GM21367 (cell line): ENCODE data around the gene RPN2.

Experiments
- ATAC-seq: cut with Tn5 transposase; IDR thresholded peaks from one replicate; pipeline ENCODE4 v1.9.1; 2021; ENCODE audit not compliant: unreplicated experiment

RPN2 gene

DNA sequence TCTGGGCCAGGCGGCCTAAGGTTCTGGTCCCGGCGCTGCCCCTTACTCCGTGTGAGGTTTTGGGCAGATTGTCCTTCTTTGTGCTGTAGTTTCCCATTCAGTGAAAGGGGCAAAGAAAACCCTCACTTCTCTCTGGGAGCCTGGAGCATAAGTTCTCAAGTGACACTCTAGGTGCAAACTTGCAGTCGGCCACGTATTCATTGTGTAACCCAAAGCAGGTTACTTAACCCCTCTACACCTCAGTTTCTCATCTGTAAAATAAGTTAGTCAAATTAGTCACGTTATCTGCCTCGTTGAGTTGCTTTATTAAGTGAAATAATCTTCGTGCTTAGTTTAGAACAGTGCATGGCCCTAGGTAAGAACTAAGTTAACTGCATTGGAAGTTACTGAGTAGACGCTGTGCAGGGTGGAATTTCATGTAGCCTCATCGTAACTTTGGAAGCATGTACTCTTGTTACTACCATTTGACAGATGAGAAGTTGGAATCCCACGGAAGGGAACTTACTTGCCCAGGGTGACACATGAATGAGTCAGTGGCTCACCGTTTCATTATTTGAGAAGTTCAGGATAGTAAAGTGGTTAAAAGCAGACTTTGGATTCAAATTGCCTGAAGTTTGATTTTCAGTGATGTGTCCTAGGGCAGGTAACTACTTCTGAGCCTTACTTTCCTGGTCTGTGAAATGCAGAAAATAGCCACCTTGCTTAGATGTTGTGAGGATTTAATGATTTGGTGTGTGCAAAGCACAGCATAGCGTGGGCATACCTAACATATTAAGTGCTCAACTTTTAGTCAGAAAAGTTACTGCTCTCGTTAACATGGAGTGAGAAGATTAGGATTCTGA, 774 bp downstream of the RPN2 start:
- no peak for ATAC-seq

DNA sequence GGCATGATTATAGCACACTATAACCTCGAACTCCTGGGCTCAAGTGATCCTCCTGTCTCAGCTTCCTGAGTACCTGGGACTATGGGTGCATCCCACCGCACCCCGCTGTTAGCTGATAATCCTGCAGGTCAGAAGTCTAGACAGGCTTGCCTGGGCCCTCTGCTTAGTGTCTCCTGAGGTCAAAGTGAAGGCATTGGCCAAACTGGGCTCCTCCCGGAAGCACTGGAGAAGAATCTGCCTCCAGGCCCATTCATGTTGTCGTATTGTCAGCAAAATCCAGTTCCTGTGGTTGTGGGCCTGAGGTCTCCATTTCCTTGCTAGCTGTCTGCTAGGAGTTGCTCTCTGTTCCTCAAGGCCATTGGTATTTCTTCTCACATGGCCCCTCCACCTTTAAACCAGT, 6.6 kb downstream of the RPN2 start:
- ATAC-seq = no peak

DNA sequence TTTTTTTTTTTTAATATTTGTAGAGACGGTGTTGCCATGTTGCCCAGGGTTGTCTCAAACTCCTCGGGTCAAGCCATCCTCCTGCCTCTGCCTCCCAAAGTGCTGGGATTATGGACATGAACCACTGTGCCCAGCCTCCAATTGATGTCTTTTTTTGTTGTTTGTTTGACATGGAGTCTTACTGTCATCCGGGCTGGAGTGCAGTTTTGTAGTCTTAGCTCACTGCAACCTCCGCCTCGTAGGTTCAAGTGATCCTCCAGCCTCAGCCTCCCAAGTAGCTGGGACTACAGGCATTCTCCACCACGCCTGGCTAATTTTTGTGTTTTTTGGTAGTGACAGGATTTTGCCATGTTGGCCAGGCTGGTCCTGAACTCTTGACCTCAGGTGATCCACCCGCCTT, 9.7 kb downstream of the RPN2 start:
- no peak for ATAC-seq

- no peak for ATAC-seq
Measured at GRCh38 chr20:37189416-37190016, 10.4 kb downstream of the RPN2 start.

DNA sequence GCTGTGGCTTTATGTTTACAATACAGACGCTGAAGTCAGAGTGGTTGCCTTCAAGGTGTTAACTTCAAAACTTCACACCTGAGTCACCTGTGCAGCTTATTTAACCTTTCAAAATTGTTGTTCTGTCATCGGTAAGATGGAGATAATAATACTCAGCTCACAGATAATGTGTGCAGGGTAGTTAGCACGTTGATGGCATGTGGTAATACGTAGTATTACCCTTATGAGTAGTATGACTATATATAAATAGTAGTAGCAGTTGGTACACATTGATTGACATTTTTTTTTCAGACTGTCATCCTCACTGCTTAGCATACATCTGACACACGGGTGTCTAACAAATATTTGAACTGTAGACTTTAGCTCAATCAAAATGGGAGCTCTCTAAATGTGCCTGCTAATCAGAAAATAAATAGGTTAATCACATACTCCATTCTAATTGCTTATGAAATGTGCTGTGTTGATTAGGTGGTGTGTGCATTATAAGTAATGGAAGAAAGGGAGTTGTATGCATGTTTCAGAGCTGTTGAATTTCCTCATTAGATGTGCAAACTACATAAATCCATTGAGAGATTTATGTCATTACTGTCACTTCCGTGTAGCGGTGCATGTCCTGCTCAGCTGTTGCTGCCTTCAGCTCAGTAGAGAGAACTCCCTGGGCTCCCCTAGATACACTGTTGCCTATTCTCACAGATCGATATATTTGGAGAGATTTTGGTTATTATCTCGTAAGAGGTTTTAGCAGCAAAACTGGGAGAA, 11.4 kb downstream of the RPN2 start:
- no peak for ATAC-seq

DNA sequence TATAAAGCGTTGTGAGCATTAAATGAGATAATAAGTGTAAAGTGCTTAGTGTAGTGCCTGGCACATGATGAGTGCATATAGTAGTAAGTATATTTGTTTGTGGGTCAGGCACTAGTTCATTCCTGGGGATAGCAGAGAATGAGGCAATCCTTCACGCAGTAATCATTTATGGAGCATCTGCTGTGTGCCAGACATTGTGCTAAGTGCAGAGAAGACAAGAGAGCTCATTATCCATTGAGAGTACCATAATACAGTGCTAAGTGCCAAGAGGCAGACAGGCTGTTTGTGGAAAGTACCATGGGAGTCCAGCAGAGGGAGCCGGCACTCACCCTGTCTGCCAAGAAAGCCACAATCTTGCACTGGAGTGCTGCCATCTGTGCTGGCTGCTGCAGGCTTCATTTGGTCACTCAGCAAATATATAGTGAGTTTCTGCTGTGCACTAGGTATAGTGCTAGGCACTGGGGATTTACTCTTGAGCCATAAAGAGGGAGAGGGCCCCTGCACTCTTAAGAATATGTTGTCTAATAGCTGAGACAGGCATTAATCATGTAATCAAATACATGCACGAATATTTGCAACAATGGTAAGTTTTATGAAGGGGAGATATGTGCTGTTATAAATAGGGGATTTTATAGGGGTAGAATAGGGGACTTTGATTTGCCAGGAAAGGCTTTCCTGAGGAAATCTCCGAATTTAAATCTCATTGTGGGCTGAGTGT, 13.2 kb downstream of the RPN2 start:
- ATAC-seq = no peak

GRCh38 chr20:37193226-37193625, 14.1 kb downstream of the RPN2 start:
- no peak for ATAC-seq

- no peak for ATAC-seq
Measured at GRCh38 chr20:37193821-37194220, 14.7 kb downstream of the RPN2 start.

DNA sequence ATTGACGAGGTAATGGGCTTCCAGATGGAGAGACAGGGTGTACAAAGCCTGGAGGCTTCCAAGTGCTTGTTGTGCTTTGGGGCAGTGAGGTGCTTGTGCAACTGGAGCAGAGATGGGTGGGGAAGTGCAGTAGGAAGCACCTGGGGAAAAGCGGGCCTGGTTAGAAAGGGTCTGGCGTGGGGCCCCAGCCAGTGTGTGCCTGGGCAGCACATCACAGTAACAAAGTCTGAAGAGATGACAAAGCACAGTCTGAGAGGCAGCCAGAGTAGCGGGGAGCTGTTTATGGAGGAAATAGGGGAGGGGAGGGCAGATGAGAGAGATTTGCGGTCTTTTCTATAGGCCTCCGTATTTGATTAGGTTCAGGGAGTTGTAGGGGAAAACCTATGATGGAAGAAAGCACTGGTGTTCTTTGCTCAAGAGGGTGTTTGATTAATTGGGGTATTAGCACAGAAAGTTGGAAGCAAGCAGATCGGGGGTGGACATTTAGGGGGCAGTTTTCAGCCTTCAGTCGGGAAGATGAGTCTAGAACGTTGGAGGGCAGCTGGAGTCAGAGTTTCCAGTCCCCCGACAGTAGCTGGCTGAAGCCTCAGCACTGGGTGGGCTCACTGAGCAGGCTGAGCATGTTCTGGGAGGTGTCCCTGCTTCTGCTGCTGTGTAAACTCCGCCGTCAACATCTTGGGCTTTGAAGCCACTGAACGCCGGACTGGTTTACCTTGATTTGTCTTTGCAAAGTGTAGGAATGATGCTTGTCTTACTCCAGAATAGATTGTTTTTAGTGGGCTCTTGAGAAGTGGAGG, 15.7 kb downstream of the RPN2 start:
- ATAC-seq = no peak

DNA sequence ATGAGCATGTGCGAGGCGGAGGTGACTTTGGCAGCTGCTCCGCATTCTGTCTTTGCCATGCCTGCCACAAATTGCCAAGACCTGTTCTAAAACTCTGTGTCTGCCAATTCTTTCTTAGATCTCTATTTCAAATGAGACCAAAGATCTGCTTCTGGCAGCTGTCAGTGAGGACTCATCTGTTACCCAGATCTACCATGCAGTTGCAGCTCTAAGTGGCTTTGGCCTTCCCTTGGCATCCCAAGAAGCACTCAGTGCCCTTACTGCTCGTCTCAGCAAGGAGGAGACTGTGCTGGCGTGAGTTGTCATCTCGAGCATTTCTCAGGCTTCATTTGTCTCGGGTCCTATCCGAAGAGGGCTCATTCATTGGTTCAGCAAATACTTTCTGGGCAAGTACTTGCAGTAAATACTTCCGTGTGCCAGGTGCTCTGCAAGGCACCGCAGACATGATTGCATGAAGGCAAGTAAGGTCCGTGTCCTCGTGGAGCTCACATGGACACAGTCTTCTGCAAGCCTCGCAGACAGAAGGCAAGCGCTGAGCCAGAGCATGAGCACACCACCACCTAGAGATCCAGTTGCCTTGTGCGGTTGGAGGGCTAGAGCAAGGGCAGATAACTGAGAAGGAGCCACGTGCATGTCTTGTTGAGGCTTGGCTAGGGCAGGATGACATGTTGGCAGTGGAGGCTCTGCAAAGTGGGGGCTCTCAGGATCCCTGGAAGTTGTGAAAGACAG, 20.0 kb downstream of the RPN2 start:
- ATAC-seq = no peak

DNA sequence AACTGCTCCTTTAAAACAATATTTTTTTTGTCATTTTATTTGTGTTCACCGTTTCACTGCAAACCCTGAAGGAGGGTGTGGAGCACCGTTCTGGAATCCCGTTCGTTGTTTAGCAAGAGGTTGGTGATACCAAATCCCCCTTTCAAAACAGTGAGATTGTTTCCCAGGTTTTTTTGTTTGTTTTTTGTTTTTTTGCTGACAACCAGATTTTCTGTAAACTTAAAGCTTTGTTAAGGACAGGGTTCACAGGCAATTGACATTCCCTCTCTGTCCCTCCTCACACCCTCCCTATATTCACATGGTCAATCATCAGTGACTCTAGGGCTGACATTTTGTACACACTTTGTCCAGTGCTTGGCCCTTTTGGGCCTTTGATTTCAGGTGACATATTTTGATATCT, 21.2 kb downstream of the RPN2 start:
- ATAC-seq = no peak

- no peak for ATAC-seq
Measured at GRCh38 chr20:37200926-37201826, 22.0 kb downstream of the RPN2 start.

DNA sequence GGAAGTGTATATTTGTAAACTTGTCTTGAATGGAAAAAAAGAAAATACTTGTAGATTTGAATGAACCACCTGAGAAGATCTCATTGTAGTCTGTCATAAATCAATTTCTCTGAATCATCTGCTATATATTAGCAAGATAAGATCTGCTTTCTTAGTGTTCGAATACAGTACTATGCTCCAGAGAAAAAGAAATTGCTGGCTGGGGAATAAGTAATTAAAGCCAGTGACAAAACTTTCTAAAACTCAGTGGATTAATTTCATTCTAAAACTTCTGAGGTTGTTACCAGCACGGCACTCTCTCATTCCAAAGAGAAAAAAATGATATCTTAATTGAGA, 22.7 kb downstream of the RPN2 start:
- ATAC-seq = no peak

DNA sequence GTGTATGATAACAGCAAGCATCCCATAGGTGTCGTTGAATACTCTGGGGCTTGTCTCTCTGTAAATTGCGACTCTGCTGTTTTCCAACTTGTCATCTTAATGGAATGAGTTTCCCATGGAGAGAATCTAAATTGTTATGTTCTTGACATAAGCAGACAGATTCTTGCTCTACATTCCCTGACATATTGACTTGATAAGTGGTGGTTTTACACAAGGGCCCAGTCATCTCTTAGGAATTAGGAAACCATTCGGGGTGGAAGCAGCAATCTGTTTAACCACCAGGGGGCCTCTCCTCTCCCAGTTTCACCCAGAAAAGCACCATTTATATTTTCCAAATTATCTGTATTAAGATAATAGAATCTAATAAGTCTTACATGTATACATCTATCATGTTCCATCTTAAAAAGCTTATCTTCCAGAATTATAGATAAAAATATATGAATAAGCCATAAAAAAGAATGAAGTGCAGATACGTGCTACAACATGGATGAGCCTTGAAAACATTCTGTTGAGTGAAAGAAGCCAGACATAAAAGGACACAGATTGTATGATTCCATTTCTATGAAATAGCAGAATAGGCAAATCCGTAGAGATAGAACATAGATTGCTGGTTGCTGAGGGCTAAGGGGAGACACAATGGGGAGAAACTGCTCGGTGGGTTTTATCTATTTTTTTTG, 23.3 kb downstream of the RPN2 start:
- no peak for ATAC-seq

GRCh38 chr20:37204056-37204455, 24.9 kb downstream of the RPN2 start:
- ATAC-seq = no peak

DNA sequence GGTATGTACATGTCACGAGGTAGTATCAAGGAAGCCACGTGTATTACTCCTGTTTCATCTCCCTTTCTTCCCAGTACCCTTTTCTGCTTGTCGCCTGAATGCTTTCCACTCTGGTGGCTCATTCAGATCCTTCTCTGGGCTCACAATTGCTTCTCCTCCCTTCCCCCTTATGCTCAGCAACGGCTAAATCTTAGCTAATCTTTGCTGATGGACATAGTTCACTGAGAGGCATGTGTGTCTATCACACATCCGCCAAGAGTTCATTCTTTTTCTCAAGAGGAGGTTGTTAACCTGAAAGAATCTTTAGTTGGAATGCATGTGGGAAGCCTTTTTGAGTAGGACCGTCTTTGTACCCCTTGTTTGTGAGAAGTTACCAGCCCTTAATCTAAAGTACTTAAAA, 26.0 kb downstream of the RPN2 start:
- ATAC-seq = no peak

GRCh38 chr20:37205794-37206193, 26.7 kb downstream of the RPN2 start:
- no peak for ATAC-seq

DNA sequence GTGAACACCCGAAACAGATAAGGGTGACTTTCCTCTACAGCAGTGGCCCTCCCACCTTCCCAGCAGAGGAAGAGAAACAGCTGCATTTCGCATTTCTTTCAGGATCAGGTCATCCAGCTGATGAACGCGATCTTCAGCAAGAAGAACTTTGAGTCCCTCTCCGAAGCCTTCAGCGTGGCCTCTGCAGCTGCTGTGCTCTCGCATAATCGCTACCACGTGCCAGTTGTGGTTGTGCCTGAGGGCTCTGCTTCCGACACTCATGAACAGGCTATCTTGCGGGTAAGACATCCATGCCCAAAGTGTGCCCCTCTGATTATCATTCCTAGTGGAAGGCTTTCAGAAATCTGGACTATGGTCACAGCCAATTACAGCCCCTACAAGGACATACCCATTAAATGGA, 28.0 kb downstream of the RPN2 start:
- no peak for ATAC-seq
